A673 (cell line): ENCODE measurements around the gene CLCF1. TPM values are rescaled to one million over a fixed set of nuclear protein-coding genes. Genes with fewer than 3 reads are reported as not detected.

Experiments
- BruUV-seq: library from RNA; stranded (reverse); fragments of 400-500 nt; replicated peaks from 2 replicates; lab custom pipeline; 2021; lab: Mats Ljungman, UMichigan
- CTCF ChIA-PET: fragments of 300-600 bp; sonication (Branson Sonifier 250); formaldehyde crosslinking; loops from one replicate; lab custom pipeline; 2022; ENCODE audit warnings: antibody characterized with exemption; lab: Charles Lee
- POLR2A ChIA-PET: fragments of 300-600 bp; sonication (Branson Sonifier 250); formaldehyde crosslinking; loops from one replicate; lab custom pipeline; 2022; ENCODE audit warnings: antibody characterized with exemption; ENCODE audit not compliant: low non-redundant PET; lab: Charles Lee
- DNase-seq: peaks from one replicate; pipeline ENCODE4 v3.0.0-alpha.2; 2015; ENCODE audit warnings: low spot score
- H3K27ac ChIP-seq: fragments of 200-600 bp; sonication (generic); 2 replicates; pipeline ENCODE4 v1.5.1; 2016; ENCODE audit warnings: mixed run types, low read depth, mild to moderate bottlenecking, mixed read lengths, antibody characterized with exemption, low read length; ENCODE audit not compliant: poor library complexity, severe bottlenecking
- H3K27me3 ChIP-seq: fragments of 200-600 bp; sonication (generic); replicated peaks from 2 replicates; pipeline ENCODE4 v1.6.1; 2017; ENCODE audit warnings: mixed run types, low read depth, mild to moderate bottlenecking, mixed read lengths, antibody characterized with exemption, low read length; ENCODE audit not compliant: insufficient read depth, poor library complexity
- H3K36me3 ChIP-seq: fragments of 200-600 bp; sonication (generic); 2 replicates; pipeline ENCODE4 v1.6.1; 2016; ENCODE audit warnings: mixed run types, mild to moderate bottlenecking, mixed read lengths, antibody characterized with exemption, low read length; ENCODE audit not compliant: insufficient read depth, poor library complexity, severe bottlenecking
- H3K4me1 ChIP-seq: fragments of 200-600 bp; sonication (generic); 2 replicates; pipeline ENCODE4 v1.6.1; 2017; ENCODE audit warnings: mixed run types, mild to moderate bottlenecking, mixed read lengths, antibody characterized with exemption, low read length; ENCODE audit not compliant: insufficient read depth, poor library complexity, severe bottlenecking
- H3K4me3 ChIP-seq: fragments of 200-600 bp; sonication (generic); 2 replicates; pipeline ENCODE4 v1.5.1; 2016; ENCODE audit warnings: low read depth, mixed run types, mild to moderate bottlenecking, mixed read lengths, low read length; ENCODE audit not compliant: poor library complexity, severe bottlenecking
- H3K9me3 ChIP-seq: fragments of 200-600 bp; sonication (generic); 2 replicates; pipeline ENCODE4 v1.6.1; 2016; ENCODE audit warnings: mixed run types, low read depth, mild to moderate bottlenecking, mixed read lengths, antibody characterized with exemption, low read length; ENCODE audit not compliant: poor library complexity, severe bottlenecking
- CTCF ChIP-seq: fragments of 300-800, 200-600 bp; sonication (generic); conservative IDR thresholded peaks from 2 replicates; pipeline ENCODE4 v1.5.1; 2017; ENCODE audit warnings: low read depth, mild to moderate bottlenecking, antibody characterized with exemption, low read length, moderate library complexity, mixed read lengths
- EZH2 ChIP-seq: fragments of 200-600 bp; sonication (generic); IDR thresholded peaks from 2 replicates; pipeline ENCODE4 v1.6.1; 2017; ENCODE audit warnings: borderline replicate concordance, low read depth, mild to moderate bottlenecking, mixed read lengths, antibody characterized with exemption, low read length; ENCODE audit not compliant: poor library complexity, severe bottlenecking
- intact Hi-C: fragments of 100-400 bp; cut with micrococcal nuclease; formaldehyde crosslinking; loops from one replicate; pipeline ENCODE4 v1.10.0; 2022; ENCODE audit not compliant: unreplicated experiment
- total RNA-seq: library from RNA; stranded (reverse); gene quantifications from 2 replicates; pipeline ENCODE4 v1.2.3, GENCODE V29; 2021

The CLCF1 gene
- total RNA-seq, 1 experiment from 2014 or later = 0.69 TPM

GRCh38 chr11:67355023-67355793 is 18.2 kb downstream of the CLCF1 start:
- H3K27me3 ChIP-seq = no peaks in the 10 kb centered on the region
- H3K27ac ChIP-seq = peak overlapping the region; percentile 91
- no peaks in the 10 kb centered on the region for H3K9me3 ChIP-seq
- ChIA-PET POLR2A (no interaction called here), CTCF (interaction anchor here (0.6 to 3.4 kb wide), 5 partner anchors 16 to 80 kb away, joined by 7 to 62 read pairs (median 9); partner anchors contain the start of gene PPP1CA)
- H3K36me3 ChIP-seq = no peaks in the 10 kb centered on the region
- H3K4me1 ChIP-seq = peaks cover 25% of the 10 kb centered on the region
- intact Hi-C loops = no loop called here
- TF ChIP-seq CTCF = no peak
- TF ChIP-seq EZH2 = no peak
- no peak overlapping the region for H3K4me3 ChIP-seq
- no peak for DNase-seq
- BruUV-seq = no TSS peak

- no peaks in the 10 kb centered on the region for H3K36me3 ChIP-seq
- no peak for TF ChIP-seq CTCF
- no peak for TF ChIP-seq EZH2
- H3K27ac ChIP-seq = peak overlapping the region; percentile 91
- no peak for DNase-seq
- H3K4me3 ChIP-seq = peak overlapping the region; percentile 90
- POLR2A ChIA-PET = no interaction called here
- H3K27me3 ChIP-seq = no peaks in the 10 kb centered on the region
- no peaks in the 10 kb centered on the region for H3K9me3 ChIP-seq
- H3K4me1 ChIP-seq = peaks cover 25% of the 10 kb centered on the region
- BruUV-seq = no TSS peak
- CTCF ChIA-PET = interaction anchor here (4.1 kb wide), 1 partner anchor 28 kb away, joined by 78 read pairs; no protein-coding TSS in a partner anchor
- intact Hi-C loops = loop anchor here (5.0 kb wide), 1 partner anchor 153 kb away; the partner anchor contains the start of genes CDK2AP2 and PITPNM1
Observed at GRCh38 chr11:67354075-67355022, 19.0 kb downstream of the CLCF1 start.
